ENCODE measurements around the gene GK. TPM values are rescaled to one million over a fixed set of nuclear protein-coding genes. Genes with fewer than 3 reads are reported as not detected.

The GK gene
- total RNA-seq, 4 donors from 2014 or later, result 0.15 to 5.7 (median 2.9) TPM

DNA sequence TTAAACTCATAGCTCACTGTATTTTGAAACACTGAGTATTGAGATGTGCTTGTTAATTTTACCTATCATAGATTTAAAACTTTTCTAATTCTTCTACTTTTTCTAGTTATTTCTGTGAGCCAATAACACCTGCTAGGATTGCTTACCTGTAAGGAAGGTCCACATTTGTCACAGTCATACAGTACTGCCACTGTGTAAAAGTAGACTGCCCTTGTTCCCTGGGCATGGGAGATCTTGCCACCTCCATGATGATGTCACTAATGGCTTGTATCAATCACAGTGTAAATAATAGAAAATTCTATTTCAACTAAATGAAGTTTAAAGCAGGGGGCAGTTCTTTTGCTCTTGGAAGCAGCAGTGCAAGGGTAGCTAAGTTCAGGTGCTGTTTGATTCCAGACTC, 35.9 kb downstream of the GK start:
- no peak overlapping the region for H3K4me3 ChIP-seq
- TF ChIP-seq CTCF (IDR thresholded peaks at IDR 0.05 in 4 of 5, conservative IDR thresholded peaks at IDR 0.05 in 1 of 5), result no peak
- no peak for TF ChIP-seq POLR2A (IDR thresholded peaks at IDR 0.05)
- no peaks in the 10 kb centered on the region for H3K27me3 ChIP-seq
- ATAC-seq (no peak), DNase-seq (no peak)
- in situ Hi-C loops (cut with MboI; ENCODE audit: low sequenced_read_pairs in 4 of 4) (no loop called here), intact Hi-C loops (cut with DNase I; ENCODE audit: low total_unique reads) (no loop called here)
- H3K4me1 ChIP-seq, result no peaks in the 10 kb centered on the region
- no peaks in the 10 kb centered on the region for H3K36me3 ChIP-seq
- H3K9me3 ChIP-seq, result no peaks in the 10 kb centered on the region
- no peak overlapping the region for H3K27ac ChIP-seq

DNA sequence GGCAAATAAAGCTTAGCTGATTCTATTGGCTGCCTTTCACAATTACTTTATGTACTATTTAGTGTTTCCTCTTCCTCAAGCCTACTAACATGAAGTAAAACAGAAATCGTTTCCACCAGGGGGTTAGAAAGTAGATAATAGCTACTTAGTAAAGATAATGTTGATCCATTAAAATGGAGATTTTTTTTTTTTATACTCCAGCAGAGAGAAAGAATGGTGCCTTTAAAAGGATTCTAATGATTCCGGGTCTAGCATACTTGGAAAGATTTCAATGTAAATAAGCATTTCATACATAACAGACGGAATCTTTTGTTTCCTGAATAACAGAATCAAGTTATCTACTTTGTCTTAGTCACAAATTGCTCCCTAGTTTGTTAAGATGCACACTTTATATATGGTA, 37.1 kb downstream of the GK start:
- intact Hi-C loops (cut with DNase I; ENCODE audit: low total_unique reads), result no loop called here
- no peaks in the 10 kb centered on the region for H3K27me3 ChIP-seq

GRCh38 chrX:30693999-30694650, 40.9 kb downstream of the GK start:
- peaks cover 0 to 10% of the 10 kb centered on the region in 2 donors for H3K36me3 ChIP-seq
- no peak overlapping the region for H3K4me3 ChIP-seq
- no peak for ATAC-seq
- no peaks in the 10 kb centered on the region for H3K27me3 ChIP-seq
- in situ Hi-C loops (cut with MboI; ENCODE audit: low sequenced_read_pairs in 4 of 4), result no loop called here
- H3K9me3 ChIP-seq, result no peaks in the 10 kb centered on the region
- no peak for DNase-seq
- H3K27ac ChIP-seq, result no peak overlapping the region
- intact Hi-C loops (cut with DNase I; ENCODE audit: low total_unique reads), result no loop called here
- no peak for TF ChIP-seq POLR2A (IDR thresholded peaks at IDR 0.05)
- no peak for TF ChIP-seq CTCF (IDR thresholded peaks at IDR 0.05 in 4 of 5, conservative IDR thresholded peaks at IDR 0.05 in 1 of 5)
- H3K4me1 ChIP-seq, result no peaks in the 10 kb centered on the region

More for the DNA sequence above, 37.1 kb downstream of the GK start:
- Histone ChIP-seq H3K4me3 (no peak overlapping the region), H3K4me1 (no peaks in the 10 kb centered on the region), H3K36me3 (no peaks in the 10 kb centered on the region), H3K9me3 (no peaks in the 10 kb centered on the region), H3K27ac (no peak overlapping the region)
- ATAC-seq (no peak), DNase-seq (no peak)
- in situ Hi-C loops (cut with MboI; ENCODE audit: low sequenced_read_pairs in 4 of 4), result no loop called here
- no peak for TF ChIP-seq POLR2A (IDR thresholded peaks at IDR 0.05)
- no peak for TF ChIP-seq CTCF (IDR thresholded peaks at IDR 0.05 in 4 of 5, conservative IDR thresholded peaks at IDR 0.05 in 1 of 5)

GRCh38 chrX:30702736-30703135, 49.5 kb downstream of the GK start:
- no peaks in the 10 kb centered on the region for H3K9me3 ChIP-seq
- H3K27me3 ChIP-seq, result no peaks in the 10 kb centered on the region
- H3K4me1 ChIP-seq, result no peaks in the 10 kb centered on the region
- DNase-seq, result no peak
- TF ChIP-seq POLR2A (IDR thresholded peaks at IDR 0.05) (no peak), CTCF (IDR thresholded peaks at IDR 0.05 in 4 of 5, conservative IDR thresholded peaks at IDR 0.05 in 1 of 5) (no peak)
- no peak overlapping the region for H3K27ac ChIP-seq
- in situ Hi-C loops (cut with MboI; ENCODE audit: low sequenced_read_pairs in 4 of 4) (loop anchor here in 1 of 4 donors (25.0 kb wide), 1 partner anchor 140 kb away; no protein-coding TSS in a partner anchor), intact Hi-C loops (cut with DNase I; ENCODE audit: low total_unique reads) (no loop called here)
- no peaks in the 10 kb centered on the region for H3K36me3 ChIP-seq
- ATAC-seq, result no peak
- no peak overlapping the region for H3K4me3 ChIP-seq
